Putamen (tissue), 1 donor: Measurements from ENCODE around the gene RERE.
"Not testable (repeated sequence)": the region's sequence is repeated elsewhere in the genome, so short reads cannot be mapped to it uniquely, and the experiment has no call there.

Experiments
- DNase-seq: peaks from one replicate; pipeline ENCODE4 v3.0.0-alpha.2; 2016; ENCODE audit warnings: low spot score

Gene RERE

DNA sequence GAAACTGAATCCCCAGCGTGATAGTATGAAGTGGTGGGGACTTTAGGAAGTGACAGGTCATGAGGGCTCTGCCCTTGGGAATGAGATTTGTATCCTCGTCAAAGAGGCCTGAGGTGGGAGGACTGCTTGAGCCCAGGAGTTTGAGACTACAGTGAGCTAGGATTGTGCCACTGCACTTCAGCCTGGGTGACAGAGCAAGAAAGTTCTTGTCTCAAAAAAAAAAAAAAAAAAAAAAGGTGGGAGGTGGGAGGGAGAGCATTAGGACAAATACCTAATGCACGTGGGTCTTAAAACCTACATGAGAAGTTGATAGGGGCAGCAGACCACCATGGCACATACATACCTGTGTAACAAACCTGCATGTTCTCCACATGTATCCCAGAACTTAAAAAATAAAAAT lies 24.0 kb upstream of the RERE start:
- no peak for DNase-seq

GRCh38 chr1:8839990-8840389 lies 22.6 kb upstream of the RERE start:
- DNase-seq, result no peak

DNA sequence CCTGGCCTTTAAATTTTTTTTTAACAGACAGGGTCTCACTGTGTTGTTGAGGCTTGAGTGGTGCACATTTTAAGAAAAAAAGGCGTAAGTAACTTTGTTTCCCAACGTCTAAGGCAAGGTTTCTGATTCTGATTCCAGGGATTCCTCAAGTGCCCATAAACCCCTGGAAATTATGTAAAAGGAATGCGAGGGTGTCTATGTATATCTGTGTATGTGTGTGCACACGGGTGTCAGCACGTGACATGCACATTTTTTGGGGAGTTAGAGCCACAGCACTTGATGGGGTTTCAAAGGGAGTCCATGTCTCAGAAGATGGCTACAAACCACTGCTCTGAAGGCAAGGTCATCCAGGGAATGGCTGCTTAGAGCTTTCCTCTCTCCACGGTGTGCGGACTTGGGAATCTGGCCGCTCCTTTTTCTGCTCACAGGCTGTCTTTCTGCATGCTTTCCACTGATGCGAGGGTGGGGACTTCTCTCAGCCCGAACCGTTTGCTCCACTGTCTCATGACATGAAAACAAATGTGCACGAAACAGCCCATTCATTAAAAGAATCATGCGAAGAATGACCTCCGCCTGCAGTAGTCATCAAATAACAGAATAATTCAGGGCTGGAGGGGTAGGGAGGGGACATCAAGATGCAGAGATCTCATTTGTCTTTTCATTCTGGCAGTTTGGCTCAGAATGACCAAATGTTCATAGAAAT lies 18.7 kb upstream of the RERE start:
- no peak for DNase-seq

DNA sequence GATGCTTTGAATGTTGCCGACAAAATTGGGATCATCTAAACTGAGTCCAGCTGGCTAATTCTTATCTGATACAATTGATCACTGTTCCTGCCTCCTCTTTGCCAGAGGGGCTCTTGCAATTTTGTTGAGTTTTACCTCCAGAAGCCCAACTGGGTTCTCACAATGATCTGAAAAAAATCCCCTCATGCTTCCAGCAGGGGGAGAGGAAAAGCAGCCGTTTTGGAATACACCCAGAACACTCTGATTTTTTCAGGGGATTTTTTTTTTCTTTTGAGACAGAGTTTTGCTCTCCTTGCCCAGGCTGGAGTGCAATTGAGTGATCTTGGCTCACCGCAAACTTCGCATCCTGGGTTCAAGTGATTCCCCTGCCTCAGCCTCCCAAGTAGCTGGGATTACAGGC lies 13.9 kb upstream of the RERE start:
- DNase-seq, result no peak

DNA sequence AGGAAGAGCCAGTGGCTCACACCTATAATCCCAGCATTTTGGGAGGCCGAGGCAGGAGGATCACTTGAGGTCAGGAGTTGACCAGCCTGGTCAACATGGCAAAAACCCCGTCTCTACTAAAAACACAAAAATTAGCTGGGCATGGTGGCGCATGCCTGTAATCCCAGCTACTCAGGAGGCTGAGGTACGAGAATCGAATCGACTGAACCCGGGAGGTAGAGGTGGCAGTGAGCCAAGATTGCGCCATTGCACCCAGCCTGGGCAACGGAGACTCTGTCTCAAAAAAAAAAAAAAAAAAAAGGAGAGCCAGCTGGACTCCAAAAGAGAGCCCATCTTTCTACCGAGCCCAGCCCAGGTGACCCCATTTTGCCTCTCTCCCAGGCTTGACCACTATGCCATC lies 13.3 kb upstream of the RERE start:
- DNase-seq, result not testable (repeated sequence)

- no peak for DNase-seq
Observed at GRCh38 chr1:8825985-8826481, 8.6 kb upstream of the RERE start.

DNA sequence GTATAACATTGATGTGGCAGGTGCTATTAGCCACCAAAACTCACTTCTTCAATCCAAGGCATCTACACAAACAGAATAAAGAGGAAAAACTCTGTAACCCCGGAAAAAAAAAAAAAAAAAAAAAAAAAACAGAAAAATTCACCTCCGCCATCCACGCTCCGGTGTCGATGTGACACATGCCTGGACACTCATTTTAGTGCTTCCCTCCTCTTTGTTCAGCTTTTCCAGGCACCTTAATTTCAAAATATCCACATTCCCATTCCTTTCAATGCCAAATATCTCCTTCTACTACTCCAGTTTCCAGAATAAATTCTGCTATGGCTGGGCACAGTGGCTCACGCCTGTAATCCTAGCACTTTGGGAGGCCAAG lies 5.8 kb upstream of the RERE start:
- no peak for DNase-seq

- no peak for DNase-seq
Observed at GRCh38 chr1:8822373-8823294, 5.2 kb upstream of the RERE start.

DNA sequence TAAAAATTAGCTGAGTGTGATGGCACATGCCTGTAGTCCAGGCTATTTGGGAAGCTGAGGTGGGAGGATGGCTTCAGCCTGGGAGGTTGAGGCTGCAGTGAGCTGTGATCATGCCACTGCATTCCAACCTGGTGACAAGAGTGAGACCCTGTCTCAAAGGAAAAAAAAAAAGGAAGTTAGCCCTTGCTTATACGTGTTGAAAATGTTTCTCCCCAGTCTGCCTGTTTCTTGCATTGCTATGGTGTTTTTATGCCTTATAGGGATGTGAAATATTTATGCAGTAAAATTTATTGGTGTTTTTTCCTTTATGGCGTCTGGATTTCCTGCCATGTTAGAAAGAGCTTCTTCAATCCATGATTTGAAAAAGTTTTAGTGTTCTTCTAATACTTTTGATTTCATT lies 3.6 kb upstream of the RERE start:
- no peak for DNase-seq

GRCh38 chr1:8818789-8819188 lies 1.3 kb upstream of the RERE start:
- DNase-seq, result not testable (repeated sequence)

DNA sequence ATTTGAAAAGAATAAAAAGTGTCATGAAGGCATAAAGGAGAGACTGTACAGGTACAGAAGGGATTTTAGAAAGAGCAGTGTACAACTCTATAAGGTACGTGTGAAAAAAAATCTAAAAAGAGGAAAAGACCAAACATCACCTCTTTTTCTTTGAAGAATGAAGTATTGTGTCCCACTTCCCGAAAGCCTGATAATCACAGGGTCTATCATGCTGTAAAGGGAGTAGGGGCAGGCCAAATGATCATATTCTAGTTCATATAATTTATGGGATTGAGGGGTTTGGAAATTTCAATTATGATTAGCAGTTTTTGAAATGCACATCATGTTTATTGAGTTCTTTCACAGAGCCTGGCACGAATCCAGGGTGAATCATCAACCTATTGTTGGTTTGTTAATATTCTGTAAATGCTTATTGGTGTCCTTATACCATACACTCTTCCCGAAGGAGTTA lies 910 bp upstream of the RERE start:
- peak; percentile 30 for DNase-seq

DNA sequence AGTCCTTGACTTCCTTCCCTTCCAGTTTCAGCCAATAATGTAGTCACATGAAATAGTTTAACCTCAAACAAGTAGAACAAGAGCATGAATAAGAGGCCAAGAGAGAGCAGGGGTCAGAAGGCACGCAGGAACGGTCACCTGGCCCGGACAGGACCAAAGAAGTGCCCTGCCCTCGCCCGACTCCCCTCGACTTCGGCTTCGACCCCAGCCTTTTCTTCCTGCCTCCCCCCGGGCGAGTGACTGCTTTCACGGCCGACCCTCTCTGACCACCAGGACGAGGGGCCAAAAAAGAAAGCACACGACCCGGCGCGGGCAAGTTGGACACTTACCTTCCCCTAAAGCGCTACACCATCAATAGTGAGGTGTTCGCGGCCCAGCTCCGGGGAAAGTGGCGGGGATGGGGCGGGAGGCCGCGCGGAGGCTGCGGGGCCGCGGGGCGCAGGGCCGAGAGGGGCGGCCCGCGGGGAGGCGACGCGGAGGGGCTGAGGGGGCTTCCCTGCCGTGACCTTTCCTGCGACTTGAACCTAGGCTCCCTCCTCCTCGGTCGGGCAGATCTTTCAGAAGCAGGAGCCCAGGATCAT lies 519 bp downstream of the RERE start:
- peak; percentile 22 for DNase-seq

- peak; percentile 34 for DNase-seq
Observed at GRCh38 chr1:8816264-8816663, 1.2 kb downstream of the RERE start.

GRCh38 chr1:8815582-8816151 lies 1.8 kb downstream of the RERE start:
- peak; percentile 86 for DNase-seq

DNA sequence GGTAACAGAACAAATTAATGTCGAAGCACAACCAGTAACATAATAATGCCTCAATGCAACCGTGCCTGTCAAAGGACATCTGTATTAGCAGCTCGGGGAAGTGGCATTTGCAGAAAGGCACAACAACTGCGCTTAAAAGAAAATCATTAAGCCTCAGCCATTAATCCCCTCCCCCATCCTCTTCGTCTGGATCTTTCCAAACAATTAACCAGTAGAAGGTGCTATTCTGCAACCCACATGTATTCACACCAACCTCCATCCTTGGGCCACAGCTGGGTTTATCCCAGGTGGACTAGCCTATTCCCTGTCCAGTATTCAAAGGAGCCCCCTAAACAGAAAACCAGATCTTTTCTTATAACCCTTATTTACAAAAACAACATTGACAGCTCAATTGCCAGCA lies 2.6 kb downstream of the RERE start:
- DNase-seq, result peak; percentile 51

DNA sequence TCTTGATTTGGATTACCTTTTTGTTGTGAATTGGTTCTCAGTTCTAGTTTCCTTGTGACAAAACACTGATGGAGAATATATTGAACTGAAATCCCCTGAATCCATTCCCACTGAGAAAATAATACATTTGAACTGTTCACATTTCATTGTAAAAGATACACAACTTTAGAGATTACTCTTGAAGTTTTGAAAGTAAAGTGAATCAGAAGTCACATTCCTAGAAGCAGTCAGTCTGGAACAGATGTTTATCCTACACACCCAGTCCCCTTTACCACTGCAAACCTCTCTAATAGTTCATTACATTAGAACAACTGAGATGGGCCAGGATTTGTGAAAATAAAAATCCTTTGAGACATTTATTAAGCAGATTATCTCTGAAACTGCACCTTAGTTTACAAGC lies 3.4 kb downstream of the RERE start:
- no peak for DNase-seq

DNA sequence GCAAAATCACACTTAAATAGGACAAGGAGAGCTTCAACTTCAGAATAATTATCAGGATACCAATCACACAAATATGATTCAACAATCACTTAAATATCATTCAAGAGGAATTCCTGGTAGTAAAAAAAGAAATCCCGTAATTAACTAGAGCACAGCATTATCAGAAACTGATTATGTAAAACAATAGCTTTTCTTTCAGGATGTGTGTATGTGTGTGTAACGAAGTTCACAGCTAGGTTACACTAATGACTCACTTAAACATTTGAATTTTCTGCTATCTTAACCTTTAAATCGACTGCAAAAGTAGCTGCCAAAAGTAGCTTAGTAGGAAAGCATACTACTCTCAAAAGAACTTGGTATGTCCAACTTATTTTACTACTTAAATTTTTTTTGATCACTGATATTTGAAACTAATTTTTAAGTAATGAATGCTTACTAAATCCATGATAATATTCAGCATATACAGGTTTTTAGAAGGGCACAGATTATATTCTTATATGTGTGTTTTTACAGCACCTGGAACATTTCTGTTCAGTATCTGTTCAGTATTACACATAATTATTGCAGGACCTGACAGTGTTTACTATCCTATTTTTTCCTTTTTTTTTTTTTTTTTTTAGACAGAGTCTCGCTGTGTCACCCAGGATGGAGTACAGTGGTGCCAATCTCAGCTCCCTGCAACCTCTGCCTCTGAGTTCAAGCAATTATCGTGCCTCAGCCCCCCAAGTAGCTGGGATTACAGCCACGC lies 4.2 kb downstream of the RERE start:
- no peak for DNase-seq

- DNase-seq, result no peak
Observed at GRCh38 chr1:8812081-8812480, 5.4 kb downstream of the RERE start.

DNA sequence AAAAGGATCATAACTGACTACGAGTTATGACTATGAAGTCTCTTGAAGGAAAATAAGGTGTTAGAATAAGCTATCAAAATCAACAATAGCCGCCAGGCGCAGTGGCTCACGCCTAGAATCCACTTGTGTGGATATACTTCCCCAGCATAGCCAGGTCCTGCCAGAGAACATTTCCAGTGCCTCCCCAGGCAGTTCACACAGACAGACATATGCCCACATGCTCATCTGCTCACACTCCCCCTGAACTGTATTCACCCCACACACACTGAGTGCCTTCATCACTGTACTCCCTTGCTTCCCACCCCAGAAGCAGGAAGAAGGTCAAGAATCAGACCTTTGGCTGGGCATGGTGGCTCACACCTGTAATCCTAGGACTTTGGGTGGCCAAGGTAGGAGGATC lies 6.5 kb downstream of the RERE start:
- DNase-seq, result no peak

DNA sequence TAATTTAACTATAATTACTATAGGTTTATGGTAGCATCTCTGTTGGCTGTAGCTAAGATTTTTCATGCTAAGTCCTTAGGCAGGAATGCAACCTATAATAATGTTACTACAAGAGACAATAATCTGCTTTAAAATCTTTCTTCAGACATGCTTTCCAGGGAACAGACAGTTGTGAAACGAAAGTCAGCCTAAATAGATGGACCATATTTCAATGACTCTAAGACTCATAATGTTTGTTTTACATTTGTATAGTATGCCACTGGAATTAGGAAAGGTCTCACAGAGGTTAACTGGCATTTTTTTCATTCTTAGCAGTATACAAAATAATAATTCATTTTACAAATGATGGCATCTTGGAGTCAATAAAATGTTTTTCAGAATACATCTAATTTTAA lies 8.1 kb downstream of the RERE start:
- no peak for DNase-seq

GRCh38 chr1:8807004-8807403 lies 10.4 kb downstream of the RERE start:
- no peak for DNase-seq

DNA sequence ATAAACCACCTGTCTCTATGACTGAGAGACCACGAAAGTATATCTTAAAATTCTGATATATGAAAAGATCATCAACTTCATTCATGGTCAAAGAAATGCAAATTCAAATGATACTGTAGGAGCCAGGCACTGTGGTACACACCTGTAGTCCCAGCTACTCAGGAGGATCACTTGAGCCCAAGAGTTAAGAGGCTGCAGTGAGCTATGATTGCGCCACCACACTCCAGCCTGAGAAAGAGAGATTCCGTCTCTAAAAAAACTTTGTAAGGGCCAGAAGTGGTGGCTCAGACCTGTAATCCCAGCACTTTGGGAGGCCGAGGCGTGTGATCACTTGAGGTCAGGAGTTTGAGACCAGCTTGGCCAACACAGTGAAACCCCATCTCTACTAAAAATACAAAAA lies 17.0 kb downstream of the RERE start:
- no peak for DNase-seq
